AG08396 (cell line): ENCODE measurements around the gene ELOF1.

Experiments
- DNase-seq: peaks from one replicate; pipeline ENCODE4 v3.0.0; 2012; ENCODE audit warnings: low spot score, mixed read lengths

ELOF1 gene

GRCh38 chr19:11534948-11535347 is 24.1 kb downstream of the ELOF1 start:
- no peak for DNase-seq

GRCh38 chr19:11534538-11534937 is 24.5 kb downstream of the ELOF1 start:
- DNase-seq: no peak

GRCh38 chr19:11530432-11530831 is 28.6 kb downstream of the ELOF1 start:
- peak; percentile 83 for DNase-seq

- peak; percentile 97 for DNase-seq
Observed at GRCh38 chr19:11528551-11529341, 30.3 kb downstream of the ELOF1 start, which contains the start of gene ECSIT. ECSIT (minus strand) TSS chr19:11529134; CDS start chr19:11519170, 9,964 bp downstream.

- DNase-seq: no peak
Observed at GRCh38 chr19:11519138-11519537, 39.9 kb downstream of the ELOF1 start.

GRCh38 chr19:11513946-11514345 is 45.1 kb downstream of the ELOF1 start:
- no peak for DNase-seq

- no peak for DNase-seq
Observed at GRCh38 chr19:11510444-11510843, 48.6 kb downstream of the ELOF1 start.

- no peak for DNase-seq
Observed at GRCh38 chr19:11507370-11508078, 51.5 kb downstream of the ELOF1 start.

- peak; percentile 5 for DNase-seq
Observed at GRCh38 chr19:11506967-11507366, 52.1 kb downstream of the ELOF1 start.

- DNase-seq: no peak
Observed at GRCh38 chr19:11506101-11506555, 52.9 kb downstream of the ELOF1 start.

- DNase-seq: peak; percentile 99
Observed at GRCh38 chr19:11505504-11506100, 53.4 kb downstream of the ELOF1 start, which contains the start of gene ZNF653. ZNF653 (minus strand) TSS chr19:11505839; CDS start chr19:11505786, 53 bp downstream.

GRCh38 chr19:11505032-11505503 is 54.0 kb downstream of the ELOF1 start:
- DNase-seq: peak; percentile 97

- no peak for DNase-seq
Observed at GRCh38 chr19:11504502-11505031, 54.5 kb downstream of the ELOF1 start.
